ENCODE measurements around the gene EPHB1. TPM values are rescaled to one million over a fixed set of nuclear protein-coding genes. Genes with fewer than 3 reads are reported as not detected.

EPHB1 gene
- polyA plus RNA-seq, 1 of the 3 experiments (the other 2 are of a cell fraction): 1.2 TPM

- TF ChIP-seq REST (IDR thresholded peaks at IDR 0.05; ENCODE audit: low read depth, low read length) (no peak), RXRA (IDR thresholded peaks at IDR 0.05; ENCODE audit: borderline replicate concordance, low read depth) (no peak), MAX (IDR thresholded peaks at IDR 0.05; ENCODE audit: low read depth) (no peak), GATA2 (CRISPR knock-in tag; IDR thresholded peaks at IDR 0.05) (no peak), YY1 (IDR thresholded peaks at IDR 0.05; ENCODE audit: low read depth) (no peak)
These were observed 453.2 kb downstream of the EPHB1 start (continued) for GRCh38 chr3:135248213-135248612.

- TF ChIP-seq SMC3 (IDR thresholded peaks at IDR 0.05; ENCODE audit: low read depth, low read length) (no peak), NRF1 (IDR thresholded peaks at IDR 0.05; ENCODE audit: low read depth, low read length) (no peak), EZH2phosphoT487 (IDR thresholded peaks at IDR 0.05; ENCODE audit: borderline replicate concordance, low read depth) (no peak), GATA2 (CRISPR knock-in tag; IDR thresholded peaks at IDR 0.05) (no peak), IRF3 (IDR thresholded peaks at IDR 0.05; ENCODE audit: low read depth, low read length) (no peak), RCOR1 (IDR thresholded peaks at IDR 0.05; ENCODE audit: low read length) (no peak), PBX3 (IDR thresholded peaks at IDR 0.05) (no peak), MXI1 (IDR thresholded peaks at IDR 0.05; ENCODE audit: low read depth, low read length) (no peak), FOXM1 (IDR thresholded peaks at IDR 0.05; ENCODE audit: low read depth) (no peak), ELF1 (IDR thresholded peaks at IDR 0.05) (no peak), USF1 (IDR thresholded peaks at IDR 0.05; ENCODE audit: borderline replicate concordance, low read depth) (no peak), FOSL2 (IDR thresholded peaks at IDR 0.05; ENCODE audit: borderline replicate concordance, low read depth) (no peak), TAF1 (IDR thresholded peaks at IDR 0.05; ENCODE audit: borderline replicate concordance, low read depth, low read length) (no peak), YY1 (IDR thresholded peaks at IDR 0.05; ENCODE audit: low read depth) (no peak)
- Histone ChIP-seq H3K9me3 (no peaks in the 10 kb centered on the region), H3K4me2 (no peak overlapping the region), H3K27ac (ENCODE audit: low read depth in 2 of 2, low read length in 1 of 2) (no peak overlapping the region), H3K27me3 (ENCODE audit: insufficient read depth) (no peaks in the 10 kb centered on the region), H3K79me2 (ENCODE audit: insufficient read depth) (no peaks in the 10 kb centered on the region), H4K20me1 (ENCODE audit: insufficient read depth) (no peaks in the 10 kb centered on the region), H3K9ac (no peak overlapping the region), H3K36me3 (replicated peaks in 1 of 2; ENCODE audit: control insufficient read depth in 1 of 2, insufficient read depth in 2 of 2, low read length in 1 of 2) (no peaks in the 10 kb centered on the region), H3F3A (replicated peaks; ENCODE audit: insufficient read depth) (no peaks in the 10 kb centered on the region), H2AFZ (ENCODE audit: low read depth) (no peak overlapping the region), H3K9me2 (no peaks in the 10 kb centered on the region), H3K4me1 (ENCODE audit: control insufficient read depth in 1 of 2, insufficient read depth in 2 of 2, low read depth in 1 of 2, low read length in 1 of 2) (no peaks in the 10 kb centered on the region), H3K4me3 (ENCODE audit: low read depth in 2 of 2, low read length in 1 of 2) (no peak overlapping the region)
- CTCF ChIA-PET: interaction anchor here (1.5 kb wide), 1 partner anchor 454 kb away, joined by 3 read pairs; the partner anchor contains the start of gene EPHB1
- POLR2A ChIA-PET: no interaction called here
- 58% methylated on average over 5 of the region's 5 CpGs for WGBS (ENCODE audit: low lambda C conversion rate)
- no peak for DNase-seq
These were observed 454.1 kb downstream of the EPHB1 start for GRCh38 chr3:135249186-135249585.
